LNCaP clone FGC (cell line): ENCODE measurements around the gene CAMKK2.
"Not testable (repeated sequence)": the region's sequence is repeated elsewhere in the genome, so short reads cannot be mapped to it uniquely, and the experiment has no call there.

Source experiments
- DNase-seq: peaks from one replicate; pipeline ENCODE4 v3.0.0-alpha.2; 2011; ENCODE audit warnings: low read depth
- H3K4me3 ChIP-seq: 2 replicates; pipeline ENCODE4 v1.5.1; 2011; ENCODE audit warnings: mild to moderate bottlenecking, low read depth, low read length, control low read depth
- TF ChIP-seq, protein P1 (sequence below): IDR thresholded peaks from 2 replicates; pipeline ENCODE4 v1.5.1; 2012; ENCODE audit warnings: mild to moderate bottlenecking; ENCODE audit not compliant: control insufficient read depth, insufficient read depth; ENCODE audit errors: extremely low read depth

Gene CAMKK2

DNA sequence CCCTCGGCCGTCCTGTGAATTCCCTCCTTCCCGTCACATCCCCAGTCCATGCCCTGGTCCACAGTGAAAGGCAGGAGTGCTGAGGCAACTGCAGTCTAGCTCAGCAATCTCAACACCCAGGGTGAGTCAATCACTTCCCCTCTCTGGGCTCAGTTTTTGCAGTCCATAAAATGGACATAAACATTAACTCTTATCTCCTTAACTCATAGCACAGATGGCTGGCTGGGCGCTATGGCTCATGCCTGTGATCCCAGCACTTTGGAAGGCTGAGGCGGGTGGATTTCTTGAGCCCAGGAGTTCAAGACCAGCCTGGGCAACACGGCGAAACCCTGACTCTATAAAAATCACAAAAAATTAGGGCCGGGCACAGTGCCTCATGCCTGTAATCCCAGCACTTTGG lies 32.4 kb downstream of the CAMKK2 start:
- H3K4me3 ChIP-seq, result no peak overlapping the region
- TF ChIP-seq, protein P1, sequence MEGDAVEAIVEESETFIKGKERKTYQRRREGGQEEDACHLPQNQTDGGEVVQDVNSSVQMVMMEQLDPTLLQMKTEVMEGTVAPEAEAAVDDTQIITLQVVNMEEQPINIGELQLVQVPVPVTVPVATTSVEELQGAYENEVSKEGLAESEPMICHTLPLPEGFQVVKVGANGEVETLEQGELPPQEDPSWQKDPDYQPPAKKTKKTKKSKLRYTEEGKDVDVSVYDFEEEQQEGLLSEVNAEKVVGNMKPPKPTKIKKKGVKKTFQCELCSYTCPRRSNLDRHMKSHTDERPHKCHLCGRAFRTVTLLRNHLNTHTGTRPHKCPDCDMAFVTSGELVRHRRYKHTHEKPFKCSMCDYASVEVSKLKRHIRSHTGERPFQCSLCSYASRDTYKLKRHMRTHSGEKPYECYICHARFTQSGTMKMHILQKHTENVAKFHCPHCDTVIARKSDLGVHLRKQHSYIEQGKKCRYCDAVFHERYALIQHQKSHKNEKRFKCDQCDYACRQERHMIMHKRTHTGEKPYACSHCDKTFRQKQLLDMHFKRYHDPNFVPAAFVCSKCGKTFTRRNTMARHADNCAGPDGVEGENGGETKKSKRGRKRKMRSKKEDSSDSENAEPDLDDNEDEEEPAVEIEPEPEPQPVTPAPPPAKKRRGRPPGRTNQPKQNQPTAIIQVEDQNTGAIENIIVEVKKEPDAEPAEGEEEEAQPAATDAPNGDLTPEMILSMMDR, result no peak
- no peak for DNase-seq

DNA sequence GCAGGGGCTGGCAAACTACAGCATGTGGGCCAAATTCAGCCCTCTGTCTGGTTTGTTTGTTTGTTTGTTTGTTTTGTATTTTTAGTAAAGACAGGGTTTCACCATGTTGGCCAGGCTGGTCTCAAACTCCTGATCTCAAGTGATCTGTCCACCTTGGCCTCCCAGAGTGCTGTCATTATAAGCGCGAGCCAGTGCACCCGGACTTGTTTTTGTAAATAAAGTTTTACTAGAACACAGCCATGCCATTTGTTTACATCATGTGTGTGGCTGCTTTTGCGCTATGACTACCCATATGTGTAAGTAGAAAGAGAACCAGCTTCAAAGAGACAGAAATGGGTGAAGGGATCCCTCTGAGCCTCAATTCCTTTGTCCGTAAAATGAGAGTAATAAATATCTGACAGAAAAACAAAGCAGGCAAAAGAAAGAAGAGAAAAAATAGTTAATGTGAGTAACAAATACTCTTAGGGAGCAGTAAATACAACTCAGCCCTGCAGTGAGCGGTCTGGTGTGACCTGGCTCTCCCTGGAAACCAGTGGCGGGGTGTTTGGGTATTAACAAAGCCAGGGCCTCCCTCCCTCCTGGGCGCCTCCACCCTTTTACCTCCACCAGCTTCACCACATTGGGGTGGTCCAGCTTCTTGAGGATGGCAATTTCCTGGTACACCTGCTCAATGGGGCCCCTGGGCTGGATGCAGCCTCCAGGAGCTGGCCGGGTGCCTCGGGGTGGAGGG lies 33.1 kb downstream of the CAMKK2 start:
- no peak overlapping the region for H3K4me3 ChIP-seq
- DNase-seq, result no peak
- TF ChIP-seq, protein P1, result no peak

DNA sequence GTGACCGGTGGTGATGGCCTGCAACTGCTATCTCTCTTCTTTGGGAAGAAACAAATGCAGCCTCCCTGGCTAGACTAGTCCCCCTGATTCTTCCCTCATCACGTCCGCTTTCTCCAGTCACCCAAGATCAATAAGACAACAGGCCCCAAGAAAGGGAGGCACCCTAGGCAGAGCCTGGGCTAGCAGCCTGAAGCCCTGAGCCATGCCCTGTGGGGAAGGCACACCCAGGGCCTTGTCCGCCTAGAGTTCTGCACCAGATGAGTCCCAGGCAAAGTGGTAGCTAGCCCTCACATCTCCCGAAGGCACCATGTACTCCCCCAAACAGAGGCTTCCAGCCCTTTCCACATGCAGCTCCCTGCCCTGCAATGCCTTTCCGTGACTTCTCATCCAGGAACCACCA lies 35.1 kb downstream of the CAMKK2 start:
- H3K4me3 ChIP-seq, result no peak overlapping the region
- TF ChIP-seq, protein P1, result no peak
- no peak for DNase-seq

DNA sequence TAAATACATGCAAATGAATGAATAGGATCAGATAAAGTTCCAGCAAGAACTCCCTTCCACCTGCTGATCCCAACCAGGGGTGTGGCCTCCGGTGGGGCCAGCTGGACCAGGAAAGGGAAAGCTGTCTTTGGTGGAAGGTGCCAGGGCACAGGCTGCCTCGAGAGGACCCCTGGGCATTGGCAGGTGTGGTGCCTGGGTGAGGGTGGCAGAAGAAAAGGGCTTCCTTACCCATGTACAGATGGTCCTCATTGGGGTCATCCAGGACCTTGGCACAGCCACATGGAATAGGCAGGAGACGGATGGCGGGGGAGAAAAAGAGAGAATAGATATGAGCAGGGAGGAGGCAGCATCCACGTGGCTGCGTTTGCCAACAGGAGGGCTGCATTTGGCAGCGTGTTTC lies 36.4 kb downstream of the CAMKK2 start:
- H3K4me3 ChIP-seq, result no peak overlapping the region
- TF ChIP-seq, protein P1, result no peak
- DNase-seq, result no peak

DNA sequence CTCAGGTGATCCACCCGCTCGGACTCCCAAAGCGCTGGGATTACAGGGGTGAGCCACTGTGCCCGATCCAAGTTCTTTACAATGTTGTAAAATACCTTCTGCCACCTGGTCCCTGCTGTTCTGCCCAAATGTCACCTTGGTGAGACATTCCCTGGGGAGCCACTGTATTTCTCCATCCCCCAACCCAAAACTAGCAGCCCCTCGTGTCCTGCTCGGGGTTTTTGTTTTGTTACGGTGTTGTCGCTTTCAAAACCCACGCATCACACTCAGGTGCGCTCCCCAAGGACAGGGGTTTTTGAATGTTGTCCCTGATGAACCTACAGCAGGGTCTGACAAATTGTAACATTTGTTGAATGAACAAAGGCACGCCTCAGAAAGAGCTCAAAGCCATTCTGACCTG lies 37.4 kb downstream of the CAMKK2 start:
- no peak overlapping the region for H3K4me3 ChIP-seq
- DNase-seq, result no peak
- TF ChIP-seq, protein P1, result no peak

DNA sequence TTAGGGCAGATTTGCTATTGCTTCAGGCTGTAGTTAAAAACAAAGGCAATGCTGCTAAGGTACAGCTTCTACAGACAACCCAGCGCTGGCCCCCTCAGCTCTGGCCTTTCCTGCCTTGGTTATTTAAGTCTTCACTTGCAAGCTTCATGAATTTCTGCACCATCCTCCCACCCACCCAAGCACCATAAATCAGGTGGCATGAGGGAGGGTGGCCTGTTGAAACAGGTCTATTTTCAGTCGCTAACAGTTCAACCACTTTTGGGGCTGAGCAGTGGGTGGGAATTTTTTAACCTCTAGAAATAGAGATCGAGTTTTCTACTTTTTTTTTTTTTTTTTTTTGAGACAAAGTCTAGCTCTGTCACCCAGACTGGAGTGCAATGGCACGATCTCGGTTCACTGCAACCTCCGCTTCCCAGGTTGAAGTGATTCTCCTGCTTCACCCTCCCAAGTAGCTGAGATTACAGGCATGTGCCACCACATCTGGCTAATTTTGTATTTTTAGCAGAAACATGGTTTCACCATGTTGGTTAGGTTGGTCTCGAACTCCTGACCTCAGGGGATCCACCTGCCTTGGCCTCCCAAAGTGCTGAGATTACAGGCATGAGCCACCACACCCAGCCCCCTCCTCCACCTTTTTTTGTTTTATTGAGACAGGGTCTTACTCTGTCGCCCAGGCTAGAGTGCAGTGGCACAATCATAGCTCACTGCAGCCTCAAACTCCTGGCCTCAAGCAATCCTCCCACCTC lies 38.6 kb downstream of the CAMKK2 start:
- DNase-seq, H3K4me3 ChIP-seq: not testable (repeated sequence)

DNA sequence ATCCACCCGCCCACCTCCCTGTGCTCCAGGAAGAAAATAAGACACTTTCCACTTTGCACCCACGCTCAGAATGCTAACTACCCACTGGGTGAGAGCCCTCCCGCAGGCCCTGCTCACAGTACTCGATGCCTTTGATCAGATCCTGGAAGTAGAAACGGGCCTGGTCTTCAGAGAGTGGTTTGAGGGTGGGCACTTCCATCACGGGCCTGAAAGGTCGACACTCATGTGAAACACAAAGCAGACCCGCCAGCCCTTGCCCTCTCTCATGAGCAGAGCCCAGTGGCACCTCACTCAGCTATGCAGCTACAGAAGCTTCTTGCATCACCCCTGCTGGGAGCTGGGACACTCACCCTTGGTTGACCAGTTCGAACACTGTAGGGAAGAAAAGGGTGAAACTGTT lies 41.1 kb downstream of the CAMKK2 start:
- no peak overlapping the region for H3K4me3 ChIP-seq
- DNase-seq, result no peak
- TF ChIP-seq, protein P1, result no peak
